SIG-M5 treated with dmso at 0.1 percent for 504 hours (cell line): ENCODE results near the gene BCAR1.
"Not testable (repeated sequence)": the region's sequence is repeated elsewhere in the genome, so short reads cannot be mapped to it uniquely, and the experiment has no call there.

Source experiments
- DNase-seq: peaks from one replicate; lab custom pipeline; 2025; ENCODE audit not compliant: unreplicated experiment; lab: John Stamatoyannopoulos, UW

Gene BCAR1

DNA sequence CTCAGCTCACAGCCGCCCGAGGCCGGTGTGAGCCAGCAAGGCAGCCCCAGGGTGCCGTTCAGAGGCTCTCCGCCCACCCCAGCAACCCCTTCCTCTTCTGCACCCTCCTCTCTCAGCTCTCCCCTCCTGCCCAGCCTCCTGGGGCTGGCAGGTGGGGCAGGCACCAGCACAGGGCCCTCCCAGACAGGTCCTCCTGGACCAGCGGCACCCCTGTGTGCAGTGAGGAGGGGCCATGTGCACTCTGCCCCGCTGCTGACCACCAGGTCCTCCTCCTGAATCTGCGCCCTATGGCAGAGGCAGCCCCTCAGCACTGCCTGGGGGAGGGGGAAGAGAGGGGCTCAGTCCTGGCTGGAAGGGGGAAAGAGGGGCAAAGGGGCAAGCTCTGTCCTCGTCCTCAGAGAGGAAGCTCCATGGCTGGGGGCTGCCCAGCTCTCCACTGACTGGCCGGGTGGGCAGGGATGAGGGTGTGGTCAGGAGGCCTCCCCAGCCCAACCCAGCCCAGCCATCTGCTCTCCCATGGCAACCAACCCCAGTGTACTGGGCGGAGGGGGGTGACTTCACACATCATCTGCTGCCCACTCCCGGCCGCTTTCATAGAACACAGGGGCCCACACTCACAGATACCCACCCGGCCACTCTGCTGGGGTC lies 5.4 kb upstream of the BCAR1 start:
- DNase-seq, result no peak

- DNase-seq, result no peak
Measured at GRCh38 chr16:75256059-75256571, 4.7 kb upstream of the BCAR1 start.

GRCh38 chr16:75254359-75254837 lies 3.0 kb upstream of the BCAR1 start:
- peak; percentile 34 for DNase-seq

DNA sequence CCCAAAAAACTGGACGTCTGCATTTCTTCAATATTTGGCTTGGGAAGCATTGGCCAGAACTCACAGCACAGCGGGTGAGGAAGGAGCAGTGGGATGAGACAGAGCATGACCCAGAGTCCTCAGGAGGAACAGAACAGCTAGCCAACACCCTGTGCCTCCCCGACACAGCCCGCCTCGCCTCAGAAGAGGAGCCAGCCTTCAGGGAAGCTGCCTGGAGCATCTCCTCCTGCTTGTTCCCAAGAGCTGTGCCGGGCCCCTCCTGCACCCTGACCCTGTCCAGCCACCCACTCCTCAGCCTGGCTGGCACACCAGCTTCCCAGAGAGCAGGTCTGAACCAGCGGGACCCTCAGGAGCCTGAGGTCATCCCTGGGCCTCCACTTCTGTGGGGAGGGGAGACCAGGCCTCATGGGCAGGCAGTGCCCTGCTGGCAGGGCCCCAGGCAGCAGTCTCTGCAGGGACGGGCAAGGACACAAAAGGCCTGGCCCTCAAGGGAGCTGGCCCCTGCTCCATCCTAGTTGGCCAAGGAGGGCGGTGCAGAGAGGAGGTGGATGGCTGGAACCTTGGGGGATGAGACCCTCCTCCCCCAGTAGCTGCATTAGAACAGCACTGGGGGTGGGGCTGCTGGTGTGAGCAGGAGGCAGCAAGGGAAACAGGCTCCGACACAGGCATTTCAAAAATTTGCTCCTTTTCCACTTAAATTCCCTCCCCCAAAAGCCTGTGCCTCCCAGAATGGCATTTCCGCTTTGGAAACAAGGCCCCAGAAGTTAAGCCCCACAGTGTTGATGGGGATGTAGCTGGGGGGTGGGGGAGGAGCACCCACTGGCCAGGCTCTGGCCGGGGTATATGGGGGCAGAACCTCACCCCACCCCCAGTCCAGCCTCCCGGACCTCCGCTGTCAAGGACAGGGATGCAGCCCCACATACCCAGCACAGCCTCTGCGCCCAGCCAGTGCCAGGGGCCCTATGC lies 1.8 kb upstream of the BCAR1 start:
- DNase-seq, result no peak

GRCh38 chr16:75252049-75252864 lies 833 bp upstream of the BCAR1 start:
- no peak for DNase-seq

- DNase-seq, result no peak
Measured at GRCh38 chr16:75250809-75251279, 580 bp downstream of the BCAR1 start.

DNA sequence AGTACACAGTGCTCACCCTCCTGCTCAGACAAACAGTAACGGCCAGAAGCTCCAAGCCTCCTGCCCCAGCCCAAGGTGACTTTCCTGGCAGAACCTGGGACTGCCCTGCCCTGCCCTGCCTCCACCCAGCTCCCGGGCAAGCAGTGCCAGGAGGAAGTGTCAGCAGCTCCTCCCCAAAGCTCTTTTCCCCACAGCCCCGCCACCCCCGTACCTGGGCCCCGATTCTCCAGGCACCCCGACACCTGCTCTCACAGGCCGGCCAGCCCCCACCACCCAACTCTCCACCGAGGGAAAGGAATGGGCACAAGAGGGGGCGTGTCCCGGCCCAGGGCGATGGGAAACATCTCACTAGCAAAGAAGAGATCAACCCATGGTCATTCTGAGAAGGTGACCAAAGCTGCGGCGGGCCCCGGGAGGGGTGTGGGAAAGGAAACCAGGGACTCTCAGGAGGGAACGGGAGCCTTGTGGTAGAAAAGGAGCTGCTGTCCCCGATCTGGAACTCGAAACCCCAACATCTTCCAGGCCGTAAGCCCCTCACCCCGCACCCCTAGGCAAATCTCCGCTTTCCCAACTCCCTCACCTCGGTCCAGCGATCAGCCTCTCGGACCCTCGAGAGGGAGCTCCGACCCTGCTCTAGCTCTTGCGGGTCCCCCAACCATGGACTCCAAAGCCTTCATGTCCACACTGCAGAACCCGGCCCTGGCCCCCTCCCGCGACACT lies 1.2 kb downstream of the BCAR1 start:
- no peak for DNase-seq

DNA sequence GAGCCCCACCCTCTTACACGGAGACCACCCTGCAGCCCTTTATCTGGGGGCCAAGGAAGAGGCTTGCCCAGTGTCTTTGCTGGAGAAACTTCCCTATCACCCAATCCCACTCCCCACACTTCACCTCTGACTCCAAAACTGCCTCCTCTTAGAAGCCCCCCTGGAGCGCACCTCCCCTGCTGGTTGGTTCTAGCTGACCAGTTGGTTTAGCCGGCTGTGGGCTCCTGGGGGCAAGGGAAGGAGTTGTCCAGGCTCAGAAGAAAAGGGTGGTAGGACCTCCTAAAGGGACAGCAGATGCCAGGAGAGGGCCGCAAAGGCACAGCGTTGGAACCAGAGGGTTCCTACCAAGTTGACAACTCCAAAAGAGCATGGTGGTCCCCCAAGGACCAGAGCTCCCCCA lies 2.0 kb downstream of the BCAR1 start:
- no peak for DNase-seq

- no peak for DNase-seq
Measured at GRCh38 chr16:75248536-75249380, 2.7 kb downstream of the BCAR1 start.

DNA sequence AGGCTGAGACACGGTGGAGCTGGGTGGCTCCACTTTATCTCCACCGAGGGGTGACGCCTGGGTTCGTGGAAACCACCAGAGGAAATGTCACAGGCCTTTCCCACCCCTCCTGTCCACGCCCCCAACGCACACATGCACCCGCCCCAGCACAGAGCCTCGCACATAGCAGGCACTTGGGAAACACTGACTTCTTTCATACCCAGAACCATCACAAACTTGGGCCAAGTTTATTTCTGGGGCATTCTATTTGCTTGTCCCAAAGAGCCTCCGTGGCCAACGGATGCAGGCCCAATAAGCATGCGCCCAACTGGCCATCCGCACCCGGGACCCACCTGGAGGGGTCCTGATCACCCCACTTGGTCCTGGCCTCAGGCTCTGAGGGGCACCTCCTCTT lies 3.3 kb downstream of the BCAR1 start:
- no peak for DNase-seq

DNA sequence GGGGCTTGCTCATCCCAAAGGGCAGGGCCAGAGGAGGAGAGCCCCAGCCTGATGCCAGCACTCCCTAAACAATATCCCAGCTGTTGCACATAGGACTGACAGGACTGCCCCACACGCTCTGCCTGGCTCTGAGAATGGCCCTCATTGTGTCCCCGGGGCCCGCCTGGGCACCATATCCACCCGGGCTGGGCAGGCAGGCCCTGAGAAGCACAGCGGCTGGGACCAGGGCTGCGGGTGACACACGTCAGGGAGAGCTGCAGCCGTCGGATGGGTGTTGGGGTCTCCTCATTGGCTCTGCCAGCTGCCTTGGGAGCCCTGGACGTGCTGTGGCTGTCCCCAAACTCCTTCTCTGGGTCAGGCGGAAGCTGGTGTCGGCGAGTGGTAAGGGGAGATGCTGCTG lies 4.2 kb downstream of the BCAR1 start:
- DNase-seq, result no peak

GRCh38 chr16:75246504-75247205 lies 4.8 kb downstream of the BCAR1 start:
- DNase-seq, result no peak

- peak; percentile 35 for DNase-seq
Measured at GRCh38 chr16:75244844-75245758, 6.3 kb downstream of the BCAR1 start.

DNA sequence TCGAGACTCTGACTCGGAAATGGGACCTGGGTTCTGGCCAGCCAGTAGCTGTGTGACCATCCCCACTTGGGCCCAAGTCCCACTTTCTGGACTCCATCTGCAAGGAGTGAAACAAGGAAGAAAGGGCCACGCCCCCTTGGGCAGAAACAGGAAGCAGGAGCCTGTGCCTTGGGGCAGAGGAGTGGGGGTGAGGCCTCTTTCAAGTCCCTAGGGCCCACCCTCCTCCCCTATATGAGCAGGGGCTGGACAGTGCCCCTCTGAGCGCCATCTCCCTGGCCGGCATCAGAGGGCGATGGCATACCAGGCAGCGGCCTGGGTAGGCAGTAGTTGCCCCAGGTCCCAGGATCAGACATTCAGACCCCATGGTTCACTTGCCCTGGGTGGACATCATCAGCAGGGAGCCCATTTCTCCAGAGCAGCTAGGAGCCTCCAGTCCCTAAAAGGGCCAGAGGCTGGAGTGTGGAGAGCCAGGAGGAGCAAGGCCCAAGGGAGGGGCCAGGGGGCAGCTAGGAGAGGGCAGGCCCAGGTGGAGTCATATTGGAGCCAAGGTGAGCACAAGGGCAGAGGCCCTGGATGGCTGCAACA lies 7.1 kb downstream of the BCAR1 start:
- DNase-seq, result peak; percentile 29

DNA sequence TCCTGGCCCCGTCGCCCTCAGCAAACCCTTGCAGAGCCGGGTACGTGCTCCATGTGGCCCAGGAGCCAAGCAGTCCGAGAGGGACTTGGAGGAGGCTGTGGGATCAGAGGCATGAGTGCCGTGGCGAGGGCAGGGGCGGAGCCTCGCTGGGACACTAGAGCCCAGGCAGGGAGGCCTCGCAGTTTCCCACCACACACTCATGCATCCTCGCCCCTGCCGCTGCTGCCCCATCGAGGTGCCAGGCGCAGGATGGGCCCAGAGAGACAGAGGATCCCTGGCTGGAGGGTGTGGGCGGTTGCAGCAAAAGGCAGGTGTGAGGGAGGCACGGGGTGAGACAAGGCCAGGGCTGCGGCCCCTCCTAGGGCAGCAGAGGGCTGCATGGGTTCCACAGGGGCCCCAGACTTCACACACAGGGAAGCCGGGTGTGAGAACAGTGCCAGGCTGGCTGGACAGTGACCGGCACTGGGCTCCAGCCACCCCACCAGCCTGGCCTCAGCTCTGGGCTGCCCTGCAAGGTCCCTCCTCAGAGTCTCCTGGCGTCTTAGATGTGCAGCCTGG lies 7.7 kb downstream of the BCAR1 start:
- no peak for DNase-seq

DNA sequence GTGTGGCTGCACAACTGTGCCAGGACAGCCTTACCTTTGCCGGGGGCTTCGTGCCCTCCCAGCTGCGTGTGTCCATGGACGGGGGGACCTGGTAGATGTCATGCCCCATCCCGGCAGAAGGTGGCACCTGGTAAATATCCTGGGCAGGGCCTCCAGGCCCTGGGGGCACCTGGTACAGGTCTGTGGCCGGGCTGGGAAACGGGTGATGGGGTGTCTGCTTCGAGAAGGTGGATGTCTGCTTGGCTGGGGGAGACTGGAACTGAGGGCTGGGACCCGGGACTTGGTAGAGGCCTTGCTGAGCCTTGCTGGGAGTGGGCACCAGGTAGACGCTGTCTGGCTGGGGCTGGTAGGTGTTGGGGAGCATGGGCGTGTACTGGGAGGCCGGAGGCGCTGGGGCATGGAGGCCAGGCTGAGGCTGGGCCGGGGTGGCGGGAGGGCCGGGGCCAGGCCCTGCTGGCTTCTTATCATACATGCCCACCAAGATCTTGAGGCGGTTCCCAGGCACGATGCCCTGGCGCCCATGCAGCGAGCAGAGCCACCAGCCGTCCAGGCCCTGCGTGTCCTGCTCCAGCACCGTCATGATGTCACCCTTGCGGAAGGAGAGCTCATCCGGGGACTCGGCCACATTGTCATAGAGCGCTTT lies 8.9 kb downstream of the BCAR1 start:
- not testable (repeated sequence) for DNase-seq

DNA sequence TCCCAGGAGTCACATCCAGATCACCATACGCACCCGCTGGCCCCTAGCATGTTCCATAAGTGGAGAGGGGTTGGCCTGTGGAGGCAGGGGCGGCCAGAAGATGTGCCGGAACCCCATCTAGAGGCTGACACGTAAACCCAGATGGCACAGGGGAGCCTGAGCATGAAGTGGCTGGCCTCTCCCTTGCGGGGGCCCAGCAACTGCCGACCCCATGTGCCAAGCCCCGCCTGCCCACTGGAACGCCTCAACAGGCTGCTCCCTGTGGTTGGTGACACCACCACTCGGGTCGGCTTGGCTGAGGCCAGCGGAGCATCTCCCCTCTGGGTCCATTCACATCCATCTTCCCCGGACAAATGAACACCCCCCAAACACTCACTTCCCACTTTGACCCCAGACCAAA lies 9.5 kb downstream of the BCAR1 start:
- no peak for DNase-seq
